CD4-positive, alpha-beta memory T cell (primary cell): ENCODE data around the gene TMEM179B. TPM values are rescaled to one million over a fixed set of nuclear protein-coding genes. Genes with fewer than 3 reads are reported as not detected.
A peak's percentile ranks its signal among the peaks of the same experiment; 100 is the strongest.

Experiments used
- CTCF ChIA-PET: fragments of 350-600 bp; sonication (Branson Sonifier 250); formaldehyde crosslinking; loops from one replicate; lab custom pipeline; 2021; ENCODE audit warnings: inconsistent platforms; ENCODE audit not compliant: partially characterized antibody; lab: Charles Lee
- POLR2A ChIA-PET: fragments of 350-600 bp; sonication (Branson Sonifier 250); formaldehyde crosslinking; loops from one replicate; lab custom pipeline; 2021; ENCODE audit not compliant: partially characterized antibody; lab: Charles Lee
- DNase-seq, 5 donors: peaks; one replicate each; pipeline versions ENCODE4 v3.0.0 to v3.0.0-alpha.2; 2020 to 2022; ENCODE audit warnings: mixed read lengths in 1 of 5
- H3K27ac ChIP-seq: one replicate; pipeline ENCODE4 v1.7.0; 2013; ENCODE audit warnings: low read depth, low read length
- H3K27me3 ChIP-seq: 2 replicates; pipeline ENCODE4 v1.7.0; 2013; ENCODE audit warnings: mild to moderate bottlenecking, low read length, moderate library complexity; ENCODE audit not compliant: insufficient read depth
- H3K36me3 ChIP-seq: 2 replicates; pipeline ENCODE4 v1.7.0; 2013; ENCODE audit warnings: mild to moderate bottlenecking, low read length, moderate library complexity; ENCODE audit not compliant: insufficient read depth
- H3K4me1 ChIP-seq: 2 replicates; pipeline ENCODE4 v1.7.0; 2013; ENCODE audit warnings: mild to moderate bottlenecking, low read length, moderate library complexity; ENCODE audit not compliant: insufficient read depth
- H3K4me3 ChIP-seq, 2 donors: one replicate each; pipeline ENCODE4 v1.7.0; 2013; ENCODE audit warnings: low read length in 2 of 2, mild to moderate bottlenecking in 1 of 2
- H3K9me3 ChIP-seq, 2 donors: one replicate each; pipeline ENCODE4 v1.7.0; 2013; ENCODE audit warnings: low read length in 2 of 2, control low read depth in 1 of 2; ENCODE audit not compliant: control insufficient read depth in 1 of 2
- H3K27ac Mint-ChIP-seq, 7 donors: one replicate each; pipeline ENCODE4 v1.8.0; 2020 to 2021; ENCODE audit warnings: mixed read lengths in 7 of 7, mild to moderate bottlenecking in 6 of 7, inconsistent platforms in 3 of 7, moderate library complexity in 3 of 7
- H3K27me3 Mint-ChIP-seq, 2 donors: one replicate each; pipeline ENCODE4 v1.8.0; 2020 to 2021; ENCODE audit warnings: mixed read lengths in 2 of 2
- H3K36me3 Mint-ChIP-seq, 2 donors: one replicate each; pipeline ENCODE4 v1.8.0; 2020 to 2021; ENCODE audit warnings: mixed read lengths in 2 of 2, inconsistent platforms in 1 of 2, mild to moderate bottlenecking in 1 of 2
- H3K4me1 Mint-ChIP-seq, 4 donors: one replicate each; pipeline ENCODE4 v1.8.0; 2020 to 2021; ENCODE audit warnings: mixed read lengths in 4 of 4, mild to moderate bottlenecking in 1 of 4
- H3K4me3 Mint-ChIP-seq, 8 donors: one replicate each; pipeline ENCODE4 v1.8.0; 2020 to 2021; ENCODE audit warnings: mixed read lengths in 8 of 8, mild to moderate bottlenecking in 7 of 8, moderate library complexity in 6 of 8, inconsistent platforms in 3 of 8
- H3K9me3 Mint-ChIP-seq, 8 donors: one replicate each; pipeline ENCODE4 v1.8.0; 2020 to 2021; ENCODE audit warnings: mixed read lengths in 8 of 8, mild to moderate bottlenecking in 5 of 8, inconsistent platforms in 3 of 8, moderate library complexity in 1 of 8
- intact Hi-C: fragments of 100-400 bp; cut with micrococcal nuclease; formaldehyde crosslinking; loops from one replicate; pipeline ENCODE4 v1.15.1; 2023
- polyA plus RNA-seq, 2 donors: library from polyadenylated mRNA; unstranded; fragments of 300-500 nt; fragmentation: Illumina TruSeq; gene quantifications; one replicate each; pipeline ENCODE4 v1.2.3, GENCODE V29; 2021
- total RNA-seq, 2 experiments: library from RNA; stranded (reverse); gene quantifications; one replicate each; pipeline ENCODE4 v1.2.3, GENCODE V29; 2021

TMEM179B gene
- total and polyA plus RNA-seq, 4 experiments from 2014 or later: 66.3 to 166 (median 84.2) TPM

GRCh38 chr11:62786318-62787004, 741 bp upstream of the TMEM179B start:
- H3K4me3 ChIP-seq: peak overlapping the region; percentile 73 to 95
- ChIA-PET CTCF (interaction anchor here (0.9 to 5.4 kb wide), 38 partner anchors 9 to 195 kb away, joined by 3 to 105 read pairs (median 6); partner anchors contain the start of genes BSCL2, C11orf98, CSKMT and GNG3), POLR2A (interaction anchor here (0.6 to 25.8 kb wide), 36 partner anchors 9 to 384 kb away, joined by 3 to 801 read pairs (median 6); partner anchors contain the start of genes B3GAT3, C11orf98, CSKMT and GANAB)
- H3K27ac Mint-ChIP-seq: peak overlapping the region; percentile 89 to 97 (median 96)
- peaks cover 3 to 46% of the 10 kb centered on the region in 2 donors for H3K36me3 Mint-ChIP-seq
- H3K4me3 Mint-ChIP-seq: peak overlapping the region; percentile 85 to 96 (median 88)
- H3K27ac ChIP-seq: peak overlapping the region; percentile 84
- H3K27me3 Mint-ChIP-seq: no peaks in the 10 kb centered on the region
- peaks cover 0 to 3% (median 0%) of the 10 kb centered on the region in 8 donors for H3K9me3 Mint-ChIP-seq
- H3K27me3 ChIP-seq: no peaks in the 10 kb centered on the region
- intact Hi-C loops: loop anchor here (1.0 to 2.0 kb wide), 11 partner anchors 15 to 95 kb away; partner anchors contain the start of genes NXF1, POLR2G, STX5 and TAF6L
- peaks cover 15% of the 10 kb centered on the region for H3K36me3 ChIP-seq
- H3K4me1 ChIP-seq: peaks cover 43% of the 10 kb centered on the region
- DNase-seq: peak; percentile 82 to 85 (median 83)
- H3K4me1 Mint-ChIP-seq: peaks cover 28 to 54% (median 43%) of the 10 kb centered on the region in 4 donors
- no peaks in the 10 kb centered on the region for H3K9me3 ChIP-seq

- CTCF ChIA-PET: interaction anchor here (1.0 to 5.4 kb wide), 6 partner anchors 12 to 74 kb away, joined by 3 to 105 read pairs (median 18); partner anchors contain the start of gene ZBTB3
- Mint-ChIP-seq H3K27me3 (no peaks in the 10 kb centered on the region), H3K27ac (peak overlapping the region; percentile 89 to 98 (median 97)), H3K4me3 (peak overlapping the region; percentile 52 to 96 (median 87)), H3K9me3 (peaks cover 0 to 1% (median 0%) of the 10 kb centered on the region in 8 donors), H3K36me3 (peaks cover 13 to 53% of the 10 kb centered on the region in 2 donors), H3K4me1 (peaks cover 34 to 68% (median 53%) of the 10 kb centered on the region in 4 donors)
- H3K4me3 ChIP-seq: no peak overlapping the region
- intact Hi-C loops: no loop called here
- no peak overlapping the region for H3K27ac ChIP-seq
- DNase-seq: no peak
- H3K4me1 ChIP-seq: peaks cover 55% of the 10 kb centered on the region
- peaks cover 28% of the 10 kb centered on the region for H3K36me3 ChIP-seq
- no peaks in the 10 kb centered on the region for H3K27me3 ChIP-seq
- no peaks in the 10 kb centered on the region for H3K9me3 ChIP-seq
- POLR2A ChIA-PET: interaction anchor here (0.7 to 25.8 kb wide), 13 partner anchors 15 to 236 kb away, joined by 3 to 801 read pairs (median 25); partner anchors contain the start of genes GNG3, HNRNPUL2, NXF1 and SLC3A2
These were observed 1.8 kb downstream of the TMEM179B start for GRCh38 chr11:62788991-62789390.

- intact Hi-C loops: no loop called here
- H3K27me3 ChIP-seq: no peaks in the 10 kb centered on the region
- no peaks in the 10 kb centered on the region for H3K27me3 Mint-ChIP-seq
- peak overlapping the region; percentile 53 to 95 (median 80) for H3K4me3 Mint-ChIP-seq
- peaks cover 55% of the 10 kb centered on the region for H3K4me1 ChIP-seq
- peaks cover 0 to 1% (median 0%) of the 10 kb centered on the region in 8 donors for H3K9me3 Mint-ChIP-seq
- H3K27ac Mint-ChIP-seq: peak overlapping the region; percentile 89 to 98 (median 96)
- no peak overlapping the region for H3K4me3 ChIP-seq
- peaks cover 19 to 59% of the 10 kb centered on the region in 2 donors for H3K36me3 Mint-ChIP-seq
- peaks cover 36 to 74% (median 56%) of the 10 kb centered on the region in 4 donors for H3K4me1 Mint-ChIP-seq
- DNase-seq: no peak
- ChIA-PET POLR2A (interaction anchor here (1.0 to 25.8 kb wide), 12 partner anchors 14 to 236 kb away, joined by 3 to 801 read pairs (median 38); partner anchors contain the start of genes C11orf98, CSKMT, HNRNPUL2 and NXF1), CTCF (interaction anchor here (0.6 to 5.4 kb wide), 5 partner anchors 18 to 92 kb away, joined by 3 to 72 read pairs (median 3); partner anchors contain the start of genes SLC3A2, TAF6L and ZBTB3)
- H3K9me3 ChIP-seq: no peaks in the 10 kb centered on the region
- peak overlapping the region; percentile 84 for H3K27ac ChIP-seq
- H3K36me3 ChIP-seq: peaks cover 34% of the 10 kb centered on the region
These were observed 2.4 kb downstream of the TMEM179B start for GRCh38 chr11:62789576-62789975.

- Mint-ChIP-seq H3K36me3 (peaks cover 35 to 74% of the 10 kb centered on the region in 2 donors), H3K4me1 (peaks cover 31 to 73% (median 48%) of the 10 kb centered on the region in 4 donors), H3K9me3 (peaks cover 0 to 1% (median 0%) of the 10 kb centered on the region in 8 donors), H3K27ac (peak within 1 kb of the TSS; percentile 89 to 98 (median 95)), H3K27me3 (no peaks in the 10 kb centered on the region), H3K4me3 (peak within 1 kb of the TSS; percentile 83 to 95 (median 88))
- Histone ChIP-seq H3K36me3 (peaks cover 55% of the 10 kb centered on the region), H3K4me3 (peak within 1 kb of the TSS; percentile 66 to 81), H3K27ac (peak within 1 kb of the TSS; percentile 84), H3K4me1 (peaks cover 46% of the 10 kb centered on the region), H3K9me3 (no peaks in the 10 kb centered on the region), H3K27me3 (no peaks in the 10 kb centered on the region)
- intact Hi-C loops: loop anchor here (1.0 kb wide), 2 partner anchors 14 to 64 kb away; partner anchors contain the start of gene NXF1
- POLR2A ChIA-PET: interaction anchor here (0.8 to 25.8 kb wide), 17 partner anchors 12 to 170 kb away, joined by 3 to 801 read pairs (median 7); partner anchors contain the start of genes B3GAT3, C11orf98, CSKMT and HNRNPUL2
- DNase-seq: peak; percentile 86 to 92 (median 87)
- CTCF ChIA-PET: no interaction called here
These were observed 4.4 kb downstream of the TMEM179B start, which contains the start of gene TMEM223 for GRCh38 chr11:62791501-62792201. TMEM223 (minus strand) TSS chr11:62792006; CDS start chr11:62791994, 12 bp downstream.

GRCh38 chr11:62792202-62792575, 5.0 kb downstream of the TMEM179B start:
- Histone ChIP-seq H3K4me3 (peak overlapping the region; percentile 24 to 66), H3K27ac (peak overlapping the region; percentile 84), H3K9me3 (no peaks in the 10 kb centered on the region), H3K4me1 (peaks cover 46% of the 10 kb centered on the region), H3K27me3 (no peaks in the 10 kb centered on the region), H3K36me3 (peaks cover 60% of the 10 kb centered on the region)
- peak in 1 of 5 donors; percentile 61 for DNase-seq
- no peaks in the 10 kb centered on the region for H3K27me3 Mint-ChIP-seq
- CTCF ChIA-PET: interaction anchor here (1.0 kb wide), 1 partner anchor 63 kb away, joined by 3 read pairs; no protein-coding TSS in a partner anchor
- peaks cover 0 to 2% (median 0%) of the 10 kb centered on the region in 8 donors for H3K9me3 Mint-ChIP-seq
- H3K36me3 Mint-ChIP-seq: peaks cover 37 to 77% of the 10 kb centered on the region in 2 donors
- H3K4me3 Mint-ChIP-seq: peak overlapping the region; percentile 83 to 95 (median 88)
- H3K4me1 Mint-ChIP-seq: peaks cover 31 to 70% (median 48%) of the 10 kb centered on the region in 4 donors
- H3K27ac Mint-ChIP-seq: peak overlapping the region; percentile 89 to 98 (median 94)
- intact Hi-C loops: loop anchor here (1.0 kb wide), 2 partner anchors 13 to 63 kb away; partner anchors contain the start of gene NXF1
- POLR2A ChIA-PET: interaction anchor here (1.0 to 25.8 kb wide), 14 partner anchors 12 to 191 kb away, joined by 3 to 801 read pairs (median 8); partner anchors contain the start of genes B3GAT3, HNRNPUL2, MTA2 and NXF1

- no peak overlapping the region for H3K4me3 ChIP-seq
- peak overlapping the region in 3 of 8 donors; percentile 1 to 68 (median 36) for H3K4me3 Mint-ChIP-seq
- peaks cover 48 to 83% of the 10 kb centered on the region in 2 donors for H3K36me3 Mint-ChIP-seq
- no peaks in the 10 kb centered on the region for H3K27me3 ChIP-seq
- H3K27ac Mint-ChIP-seq: peak overlapping the region in 5 of 7 donors; percentile 12 to 88 (median 43)
- no peaks in the 10 kb centered on the region for H3K9me3 ChIP-seq
- ChIA-PET POLR2A (interaction anchor here (1.2 to 25.8 kb wide), 7 partner anchors 8 to 129 kb away, joined by 3 to 801 read pairs (median 7); partner anchors contain the start of genes C11orf98, CSKMT, NXF1 and STX5), CTCF (interaction anchor here (0.7 to 3.4 kb wide), 5 partner anchors 9 to 252 kb away, joined by 3 to 19 read pairs (median 3); partner anchors contain the start of gene SLC3A2)
- H3K27ac ChIP-seq: no peak overlapping the region
- no peak for DNase-seq
- H3K36me3 ChIP-seq: peaks cover 74% of the 10 kb centered on the region
- no peaks in the 10 kb centered on the region for H3K27me3 Mint-ChIP-seq
- peaks cover 26 to 49% (median 33%) of the 10 kb centered on the region in 4 donors for H3K4me1 Mint-ChIP-seq
- intact Hi-C loops: no loop called here
- H3K9me3 Mint-ChIP-seq: peaks cover 0 to 2% (median 0%) of the 10 kb centered on the region in 8 donors
- H3K4me1 ChIP-seq: peaks cover 32% of the 10 kb centered on the region
These were observed 7.1 kb downstream of the TMEM179B start for GRCh38 chr11:62794201-62794775.
